MM.1S (cell line): ENCODE data around the gene NSUN3.

Experiments
- CTCF ChIP-seq: fragments of 300-600 bp; sonication (generic); IDR thresholded peaks from 2 replicates; pipeline ENCODE4 v1.5.1; 2016; ENCODE audit warnings: antibody characterized with exemption, low read length, mixed read lengths
- EZH2 ChIP-seq: fragments of 300-600 bp; sonication (generic); optimal IDR thresholded peaks from 2 replicates; pipeline ENCODE3; 2017; ENCODE audit warnings: low read depth, mild to moderate bottlenecking, antibody characterized with exemption, low read length, mixed read lengths

GRCh38 chr3:94070341-94070911 lies 7.6 kb downstream of the NSUN3 start:
- TF ChIP-seq CTCF (no peak), EZH2 (no peak)
